Measurements from ENCODE around the gene PAX5. TPM values are rescaled to one million over a fixed set of nuclear protein-coding genes. Genes with fewer than 3 reads are reported as not detected.

The PAX5 gene
- total and polyA plus RNA-seq, 5 donors from 2014 or later, result 0.02 to 0.94 (median 0.15) TPM; not detected in 2

GRCh38 chr9:36880075-36880474 is 154.0 kb downstream of the PAX5 start:
- H3K36me3 ChIP-seq (ENCODE audit: control insufficient read depth, insufficient read depth, low read length), result no peaks in the 10 kb centered on the region
- no peak for DNase-seq
- H3K4me3 Mint-ChIP-seq, result no peak overlapping the region
- H3K27ac ChIP-seq (ENCODE audit: insufficient read depth, low read length, poor library complexity, severe bottlenecking), result no peak overlapping the region
- H3K27me3 ChIP-seq (ENCODE audit: control insufficient read depth, insufficient read depth, low read length), result no peaks in the 10 kb centered on the region
- no peak overlapping the region for H3K4me3 ChIP-seq (ENCODE audit: low read depth, low read length)
- H3K4me1 ChIP-seq (ENCODE audit: control insufficient read depth, insufficient read depth, low read length, poor library complexity, severe bottlenecking), result no peaks in the 10 kb centered on the region
- no peaks in the 10 kb centered on the region for H3K36me3 Mint-ChIP-seq
- H3K27me3 Mint-ChIP-seq, result peaks cover 14% of the 10 kb centered on the region
- H3K4me1 Mint-ChIP-seq, result no peaks in the 10 kb centered on the region
- no peak for ATAC-seq (ENCODE audit: low read depth in 2 of 2)
- no peak overlapping the region for H3K27ac Mint-ChIP-seq
- no peaks in the 10 kb centered on the region for H3K9me3 Mint-ChIP-seq
- no peaks in the 10 kb centered on the region for H3K9me3 ChIP-seq (ENCODE audit: control insufficient read depth in 2 of 2, low read length in 2 of 2)

GRCh38 chr9:36878986-36879982 is 154.8 kb downstream of the PAX5 start:
- H3K27ac ChIP-seq (ENCODE audit: insufficient read depth, low read length, poor library complexity, severe bottlenecking), result no peak overlapping the region
- H3K4me1 ChIP-seq (ENCODE audit: control insufficient read depth, insufficient read depth, low read length, poor library complexity, severe bottlenecking), result no peaks in the 10 kb centered on the region
- H3K4me1 Mint-ChIP-seq, result no peaks in the 10 kb centered on the region
- H3K4me3 ChIP-seq (ENCODE audit: low read depth, low read length), result no peak overlapping the region
- no peaks in the 10 kb centered on the region for H3K36me3 Mint-ChIP-seq
- no peaks in the 10 kb centered on the region for H3K9me3 Mint-ChIP-seq
- no peak overlapping the region for H3K27ac Mint-ChIP-seq
- ATAC-seq (ENCODE audit: low read depth in 2 of 2) (no peak), DNase-seq (no peak)
- H3K27me3 ChIP-seq (ENCODE audit: control insufficient read depth, insufficient read depth, low read length), result no peaks in the 10 kb centered on the region
- no peaks in the 10 kb centered on the region for H3K36me3 ChIP-seq (ENCODE audit: control insufficient read depth, insufficient read depth, low read length)
- no peaks in the 10 kb centered on the region for H3K9me3 ChIP-seq (ENCODE audit: control insufficient read depth in 2 of 2, low read length in 2 of 2)
- peaks cover 14% of the 10 kb centered on the region for H3K27me3 Mint-ChIP-seq
- H3K4me3 Mint-ChIP-seq, result no peak overlapping the region

- peaks cover 0 to 3% (median 1%) of the 10 kb centered on the region in 4 donors for H3K4me1 Mint-ChIP-seq
Observed at GRCh38 chr9:36877239-36877638, 156.8 kb downstream of the PAX5 start.

DNA sequence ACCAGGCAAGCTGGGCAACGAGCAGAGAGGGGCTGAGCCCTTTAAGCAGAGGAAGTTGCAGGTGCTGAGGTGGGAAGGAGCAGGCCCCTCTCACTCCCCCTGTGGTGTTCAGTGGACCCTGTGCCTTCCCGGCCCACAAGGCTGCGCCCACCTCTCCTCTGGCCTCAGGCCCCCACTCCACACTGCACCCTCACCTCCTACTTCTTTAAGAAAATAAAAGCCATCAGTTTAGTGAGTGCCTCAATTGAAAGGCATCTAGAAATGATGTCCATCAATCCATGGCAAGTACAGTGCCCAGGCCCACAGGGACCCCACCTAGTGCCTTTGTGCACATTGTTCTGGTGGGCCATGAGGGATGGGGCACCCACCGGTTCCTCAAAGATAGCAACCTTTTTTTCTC is 158.0 kb downstream of the PAX5 start:
- Histone ChIP-seq H3K36me3 (ENCODE audit: control insufficient read depth, insufficient read depth, low read length) (no peaks in the 10 kb centered on the region), H3K27me3 (ENCODE audit: control insufficient read depth, insufficient read depth, low read length) (no peaks in the 10 kb centered on the region), H3K4me3 (ENCODE audit: low read depth, low read length) (no peak overlapping the region), H3K27ac (ENCODE audit: insufficient read depth, low read length, poor library complexity, severe bottlenecking) (no peak overlapping the region), H3K4me1 (ENCODE audit: control insufficient read depth, insufficient read depth, low read length, poor library complexity, severe bottlenecking) (no peaks in the 10 kb centered on the region), H3K9me3 (ENCODE audit: control insufficient read depth in 2 of 2, low read length in 2 of 2) (no peaks in the 10 kb centered on the region)
- Mint-ChIP-seq H3K4me1 (peaks cover 0 to 3% (median 1%) of the 10 kb centered on the region in 4 donors), H3K27ac (no peak overlapping the region), H3K4me3 (no peak overlapping the region), H3K27me3 (no peaks in the 10 kb centered on the region), H3K36me3 (no peaks in the 10 kb centered on the region), H3K9me3 (no peaks in the 10 kb centered on the region)
- ATAC-seq (ENCODE audit: low read depth in 2 of 2) (no peak), DNase-seq (no peak)

More at GRCh38 chr9:36877239-36877638, 156.8 kb downstream of the PAX5 start:
- H3K27me3 Mint-ChIP-seq, result no peaks in the 10 kb centered on the region
- DNase-seq (no peak), ATAC-seq (ENCODE audit: low read depth in 2 of 2) (no peak)
- no peak overlapping the region for H3K27ac Mint-ChIP-seq
- H3K4me3 ChIP-seq (ENCODE audit: low read depth, low read length), result no peak overlapping the region
- no peaks in the 10 kb centered on the region for H3K36me3 Mint-ChIP-seq
- no peaks in the 10 kb centered on the region for H3K9me3 ChIP-seq (ENCODE audit: control insufficient read depth in 2 of 2, low read length in 2 of 2)
- no peaks in the 10 kb centered on the region for H3K27me3 ChIP-seq (ENCODE audit: control insufficient read depth, insufficient read depth, low read length)
- H3K4me3 Mint-ChIP-seq, result no peak overlapping the region
- no peaks in the 10 kb centered on the region for H3K4me1 ChIP-seq (ENCODE audit: control insufficient read depth, insufficient read depth, low read length, poor library complexity, severe bottlenecking)
- H3K9me3 Mint-ChIP-seq, result no peaks in the 10 kb centered on the region
- H3K36me3 ChIP-seq (ENCODE audit: control insufficient read depth, insufficient read depth, low read length), result no peaks in the 10 kb centered on the region
- no peak overlapping the region for H3K27ac ChIP-seq (ENCODE audit: insufficient read depth, low read length, poor library complexity, severe bottlenecking)

DNA sequence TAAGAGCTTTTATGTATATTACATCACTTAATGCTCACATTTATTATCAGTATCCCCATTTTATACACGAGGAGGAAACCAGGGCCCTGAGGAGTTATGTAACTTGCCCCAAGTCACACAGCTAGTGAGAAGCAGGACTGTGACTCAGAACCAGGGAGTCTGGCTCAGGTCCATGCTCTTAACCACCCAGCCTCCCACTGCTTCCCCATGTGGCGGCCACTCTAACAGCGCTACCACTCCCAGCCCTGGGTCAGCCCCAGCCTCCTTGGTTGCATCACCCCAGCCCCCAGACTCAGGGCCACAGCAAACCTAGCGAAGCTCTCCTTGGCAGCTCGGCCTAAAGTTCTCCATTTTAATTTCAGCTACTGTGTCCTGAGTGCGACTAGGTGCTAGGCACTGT is 159.1 kb downstream of the PAX5 start:
- ATAC-seq (ENCODE audit: low read depth in 2 of 2), result no peak
- Histone ChIP-seq H3K9me3 (ENCODE audit: control insufficient read depth in 2 of 2, low read length in 2 of 2) (no peaks in the 10 kb centered on the region), H3K4me3 (ENCODE audit: low read depth, low read length) (no peak overlapping the region), H3K27ac (ENCODE audit: insufficient read depth, low read length, poor library complexity, severe bottlenecking) (no peak overlapping the region), H3K4me1 (ENCODE audit: control insufficient read depth, insufficient read depth, low read length, poor library complexity, severe bottlenecking) (no peaks in the 10 kb centered on the region), H3K27me3 (ENCODE audit: control insufficient read depth, insufficient read depth, low read length) (no peaks in the 10 kb centered on the region), H3K36me3 (ENCODE audit: control insufficient read depth, insufficient read depth, low read length) (no peaks in the 10 kb centered on the region)
- Mint-ChIP-seq H3K4me3 (no peak overlapping the region), H3K4me1 (peaks cover 0 to 3% (median 1%) of the 10 kb centered on the region in 4 donors), H3K36me3 (no peaks in the 10 kb centered on the region), H3K9me3 (no peaks in the 10 kb centered on the region), H3K27ac (no peak overlapping the region), H3K27me3 (no peaks in the 10 kb centered on the region)
- no peak for DNase-seq

DNA sequence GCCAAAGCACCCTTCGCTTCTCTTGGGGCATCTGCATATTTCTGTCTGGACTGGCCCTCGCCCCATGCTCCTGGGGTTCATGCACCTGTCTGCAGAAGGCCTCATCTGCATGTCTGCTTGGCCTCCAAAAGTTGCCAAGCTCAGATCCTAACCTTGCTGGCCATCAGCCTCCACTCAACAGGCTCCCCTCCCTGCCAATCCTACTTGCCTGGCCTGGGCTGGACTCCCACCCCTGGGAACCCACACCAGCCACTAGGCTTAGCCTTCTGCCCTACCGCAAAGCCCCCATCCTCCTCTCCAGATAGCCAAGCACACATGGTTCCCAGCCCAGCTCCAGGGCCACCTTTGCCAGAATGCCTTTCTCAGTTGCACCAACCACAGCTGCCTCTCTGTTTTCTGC is 159.8 kb downstream of the PAX5 start:
- no peak overlapping the region for H3K4me3 ChIP-seq (ENCODE audit: low read depth, low read length)
- H3K4me1 ChIP-seq (ENCODE audit: control insufficient read depth, insufficient read depth, low read length, poor library complexity, severe bottlenecking), result no peaks in the 10 kb centered on the region
- Mint-ChIP-seq H3K36me3 (no peaks in the 10 kb centered on the region), H3K9me3 (no peaks in the 10 kb centered on the region), H3K4me1 (peaks cover 0 to 3% (median 1%) of the 10 kb centered on the region in 4 donors), H3K27me3 (no peaks in the 10 kb centered on the region), H3K4me3 (no peak overlapping the region), H3K27ac (peak overlapping the region in 1 of 3 donors; percentile 4)
- H3K9me3 ChIP-seq (ENCODE audit: control insufficient read depth in 2 of 2, low read length in 2 of 2), result no peaks in the 10 kb centered on the region
- H3K27me3 ChIP-seq (ENCODE audit: control insufficient read depth, insufficient read depth, low read length), result no peaks in the 10 kb centered on the region
- no peak for ATAC-seq (ENCODE audit: low read depth in 2 of 2)
- H3K27ac ChIP-seq (ENCODE audit: insufficient read depth, low read length, poor library complexity, severe bottlenecking), result no peak overlapping the region
- H3K36me3 ChIP-seq (ENCODE audit: control insufficient read depth, insufficient read depth, low read length), result no peaks in the 10 kb centered on the region
- no peak for DNase-seq

GRCh38 chr9:36873247-36873875 is 160.7 kb downstream of the PAX5 start:
- H3K9me3 Mint-ChIP-seq, result no peaks in the 10 kb centered on the region
- DNase-seq (peak; percentile 44 to 73 (median 65)), ATAC-seq (ENCODE audit: low read depth in 2 of 2) (peak; percentile 73 to 76)
- Histone ChIP-seq H3K27me3 (ENCODE audit: control insufficient read depth, insufficient read depth, low read length) (no peaks in the 10 kb centered on the region), H3K27ac (ENCODE audit: insufficient read depth, low read length, poor library complexity, severe bottlenecking) (no peak overlapping the region), H3K9me3 (ENCODE audit: control insufficient read depth in 2 of 2, low read length in 2 of 2) (no peaks in the 10 kb centered on the region), H3K36me3 (ENCODE audit: control insufficient read depth, insufficient read depth, low read length) (no peaks in the 10 kb centered on the region), H3K4me3 (ENCODE audit: low read depth, low read length) (no peak overlapping the region), H3K4me1 (ENCODE audit: control insufficient read depth, insufficient read depth, low read length, poor library complexity, severe bottlenecking) (no peaks in the 10 kb centered on the region)
- no peak overlapping the region for H3K4me3 Mint-ChIP-seq
- H3K36me3 Mint-ChIP-seq, result no peaks in the 10 kb centered on the region
- peaks cover 0 to 3% (median 1%) of the 10 kb centered on the region in 4 donors for H3K4me1 Mint-ChIP-seq
- H3K27me3 Mint-ChIP-seq, result no peaks in the 10 kb centered on the region
- no peak overlapping the region for H3K27ac Mint-ChIP-seq

Measured in CD4-positive, CD25-positive, alpha-beta regulatory T cell (primary cell).